Trophoblast cell (in vitro differentiated cells and primary cell): Measurements from ENCODE around the gene DES.

Experiments
- DNase-seq, 2 donors: peaks; one replicate each; pipeline ENCODE4 v3.0.0-alpha.2; 2016
- H2AFZ ChIP-seq: 2 replicates; pipeline ENCODE4 v1.6.1; 2013; ENCODE audit warnings: low read length, moderate library complexity, mild to moderate bottlenecking; ENCODE audit not compliant: insufficient read depth, poor library complexity
- H2AK5ac ChIP-seq: 2 replicates; pipeline ENCODE4 v1.6.1; 2013; ENCODE audit warnings: mild to moderate bottlenecking, low read length
- H2BK120ac ChIP-seq: 2 replicates; pipeline ENCODE4 v1.6.1; 2013; ENCODE audit warnings: low read length, mild to moderate bottlenecking, moderate library complexity; ENCODE audit not compliant: insufficient read depth, poor library complexity
- H2BK12ac ChIP-seq: 2 replicates; pipeline ENCODE4 v1.6.1; 2013; ENCODE audit warnings: mild to moderate bottlenecking, low read length, moderate library complexity
- H2BK5ac ChIP-seq: 2 replicates; pipeline ENCODE4 v1.6.1; 2013; ENCODE audit warnings: low read length, low read depth, moderate library complexity, mild to moderate bottlenecking; ENCODE audit not compliant: poor library complexity
- H3K14ac ChIP-seq: 2 replicates; pipeline ENCODE4 v1.6.1; 2013; ENCODE audit warnings: mild to moderate bottlenecking, low read length
- H3K18ac ChIP-seq: 2 replicates; pipeline ENCODE4 v1.6.1; 2013; ENCODE audit warnings: mild to moderate bottlenecking, low read length
- H3K23ac ChIP-seq: 2 replicates; pipeline ENCODE4 v1.6.1; 2013; ENCODE audit warnings: low read length
- H3K27ac ChIP-seq: 2 replicates; pipeline ENCODE4 v1.5.1; 2013; ENCODE audit warnings: low read depth, mild to moderate bottlenecking, inconsistent platforms, low read length, moderate library complexity
- H3K27me3 ChIP-seq: 2 replicates; pipeline ENCODE4 v1.6.1; 2013; ENCODE audit warnings: inconsistent platforms, mild to moderate bottlenecking, low read length, moderate library complexity; ENCODE audit not compliant: insufficient read depth
- H3K36me3 ChIP-seq, 2 experiments: 1 replicate in 1 of 2; 2 replicates in 1 of 2; pipeline ENCODE4 v1.6.1; 2013; ENCODE audit warnings: low read length in 2 of 2, mild to moderate bottlenecking in 2 of 2, moderate library complexity in 1 of 2; ENCODE audit not compliant: insufficient read depth in 2 of 2, control insufficient read depth in 1 of 2
- H3K4ac ChIP-seq: 2 replicates; pipeline ENCODE4 v1.6.1; 2013; ENCODE audit warnings: low read depth, mild to moderate bottlenecking, low read length, moderate library complexity
- H3K4me1 ChIP-seq, 2 experiments: 1 replicate in 1 of 2; 2 replicates in 1 of 2; pipeline ENCODE4 v1.6.1; 2013; ENCODE audit warnings: low read length in 2 of 2, mild to moderate bottlenecking in 2 of 2, moderate library complexity in 1 of 2; ENCODE audit not compliant: insufficient read depth in 2 of 2, control insufficient read depth in 1 of 2
- H3K4me2 ChIP-seq: 2 replicates; pipeline ENCODE4 v1.6.1; 2013; ENCODE audit warnings: inconsistent platforms, mild to moderate bottlenecking, low read length, moderate library complexity
- H3K4me3 ChIP-seq: 2 replicates; pipeline ENCODE4 v1.5.1; 2013; ENCODE audit warnings: mild to moderate bottlenecking, low read depth, low read length, inconsistent platforms
- H3K79me1 ChIP-seq: one replicate; pipeline ENCODE4 v1.6.1; 2013; ENCODE audit warnings: low read length
- H3K79me2 ChIP-seq: 2 replicates; pipeline ENCODE4 v1.6.1; 2013; ENCODE audit warnings: low read length, mild to moderate bottlenecking; ENCODE audit not compliant: control insufficient read depth, insufficient read depth, poor library complexity
- H3K9ac ChIP-seq: 2 replicates; pipeline ENCODE4 v1.6.1; 2013; ENCODE audit warnings: mild to moderate bottlenecking, low read length
- H3K9me3 ChIP-seq: 2 replicates; pipeline ENCODE4 v1.6.1; 2013; ENCODE audit warnings: low read depth, mild to moderate bottlenecking, control low read depth, inconsistent platforms, low read length; ENCODE audit not compliant: insufficient read depth
- H4K12ac ChIP-seq: 2 replicates; pipeline ENCODE4 v1.6.1; 2013; ENCODE audit warnings: low read depth, mild to moderate bottlenecking, low read length, moderate library complexity
- H4K8ac ChIP-seq: 2 replicates; pipeline ENCODE4 v1.6.1; 2013; ENCODE audit warnings: low read depth, mild to moderate bottlenecking, low read length, moderate library complexity
- H4K91ac ChIP-seq: one replicate; pipeline ENCODE4 v1.6.1; 2013; ENCODE audit warnings: low read depth, mild to moderate bottlenecking, low read length, moderate library complexity
- WGBS: extraction: QIAGEN DNeasy Blood & Tissue Kit; methylation state at CpG from one replicate; pipeline ENCODE4 v1.1.7; 2013; ENCODE audit warnings: missing lambda C conversion rate; ENCODE audit not compliant: insufficient read length, insufficient coverage; ENCODE audit errors: extremely low coverage; 5-methylcytosine and 5-hydroxymethylcytosine counted together

Gene DES

DNA sequence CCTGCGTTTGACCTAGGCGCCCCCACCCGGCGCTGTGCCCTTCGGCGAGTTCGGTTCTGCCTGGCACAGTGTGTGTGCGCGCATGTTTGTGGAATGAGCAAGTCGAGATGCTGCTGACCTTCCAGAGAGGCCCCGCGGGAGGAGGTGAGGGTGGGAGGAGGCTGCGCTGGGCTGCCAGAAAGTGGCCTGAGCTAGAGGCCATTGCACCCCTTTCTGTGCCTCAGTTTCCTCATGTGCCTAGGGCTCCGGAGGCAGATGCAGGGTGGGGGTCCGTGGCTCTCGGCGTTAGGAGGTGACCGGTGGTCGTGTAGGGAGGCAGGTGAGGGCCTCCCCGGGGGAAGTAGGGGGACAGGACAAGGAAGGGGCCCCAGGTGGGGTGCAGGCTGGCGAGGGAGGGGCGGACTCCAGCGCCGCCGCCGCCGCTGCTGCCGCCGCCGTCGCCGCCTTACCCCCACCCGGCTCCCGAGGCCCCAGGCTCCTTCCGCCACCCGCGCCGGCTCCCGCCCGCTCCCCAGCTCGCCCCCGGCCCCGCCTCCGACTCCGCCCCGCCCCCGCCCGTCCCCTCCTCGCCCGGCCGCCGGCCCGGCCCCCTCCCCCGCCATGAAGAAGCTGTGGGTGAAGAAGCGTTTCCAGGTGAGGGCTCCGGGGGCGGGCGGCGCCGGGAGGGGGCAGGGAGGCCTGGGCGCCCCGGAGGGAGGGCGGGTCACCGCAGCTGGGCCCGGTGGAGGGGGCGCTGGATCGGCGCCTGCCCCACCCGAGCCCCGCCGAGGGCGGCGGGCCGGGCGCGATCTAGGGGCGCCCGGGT lies 23.5 kb downstream of the DES start:
- Histone ChIP-seq H3K36me3 (no peaks in the 10 kb centered on the region), H3K4me1 (peaks cover 5 to 6% of the 10 kb centered on the region in 2 experiments), H3K9me3 (no peaks in the 10 kb centered on the region), H2AFZ (peak overlapping the region; percentile 99), H3K23ac (no peak overlapping the region), H3K18ac (peak overlapping the region; percentile 97), H3K79me1 (peaks cover 5% of the 10 kb centered on the region), H3K14ac (peak overlapping the region; percentile 76), H3K4ac (peak overlapping the region; percentile 70), H2BK12ac (peak overlapping the region; percentile 75), H3K9ac (no peak overlapping the region), H2AK5ac (peak overlapping the region; percentile 71), H3K27ac (no peak overlapping the region), H4K91ac (peak overlapping the region; percentile 90), H4K8ac (peak overlapping the region; percentile 92), H2BK120ac (peak overlapping the region; percentile 80), H3K4me2 (peak overlapping the region; percentile 74), H3K4me3 (peak overlapping the region; percentile 69), H4K12ac (peak overlapping the region; percentile 73), H3K27me3 (peaks cover 2% of the 10 kb centered on the region), H3K79me2 (peaks cover 2% of the 10 kb centered on the region), H2BK5ac (no peak overlapping the region)
- no CpG with 5 or more reads among the region's 78 CpGs for WGBS
- DNase-seq: peak; percentile 44 to 51

DNA sequence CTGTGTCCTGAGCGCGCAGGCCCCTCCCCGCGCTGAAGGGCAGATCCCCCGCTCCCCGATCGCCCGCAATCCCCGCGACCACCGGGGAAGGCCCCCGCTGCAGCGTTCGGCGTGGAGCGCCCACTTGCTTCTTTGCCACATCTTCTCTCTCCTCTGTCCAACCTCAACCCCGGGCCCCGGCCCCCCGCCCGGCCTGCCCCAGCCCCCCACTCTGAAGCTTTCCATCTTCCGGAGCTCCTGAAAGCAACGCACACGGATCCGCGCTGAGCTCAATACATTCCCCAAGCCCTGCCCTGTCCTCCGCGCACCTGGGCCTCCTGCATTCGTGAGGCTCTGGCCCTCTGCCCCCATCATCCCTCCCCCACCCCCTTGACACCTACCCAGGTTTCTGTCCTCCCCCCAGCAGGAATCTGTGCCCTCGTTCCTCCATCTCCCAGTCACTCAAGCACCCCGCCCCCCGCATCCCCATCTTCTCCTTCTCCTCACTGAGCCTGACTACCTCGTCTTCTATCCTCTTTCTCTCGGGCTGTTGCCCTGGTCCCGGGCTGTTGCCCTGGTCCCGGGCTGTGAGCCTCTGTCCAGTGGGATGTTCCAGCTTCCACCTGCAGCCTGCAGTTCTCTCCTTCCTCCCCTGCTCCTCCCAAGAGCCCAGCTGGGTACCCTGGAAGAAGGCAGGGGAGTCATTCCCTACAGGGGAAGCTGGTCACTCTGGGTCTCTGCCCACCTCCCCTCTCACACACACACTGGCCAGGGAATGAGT lies 24.3 kb downstream of the DES start:
- Histone ChIP-seq H4K12ac (no peak overlapping the region), H3K36me3 (no peaks in the 10 kb centered on the region), H3K4me2 (peak overlapping the region; percentile 74), H2AFZ (no peak overlapping the region), H3K27me3 (peaks cover 6% of the 10 kb centered on the region), H3K23ac (no peak overlapping the region), H3K4me3 (peak overlapping the region; percentile 69), H3K4ac (no peak overlapping the region), H3K9me3 (no peaks in the 10 kb centered on the region), H4K8ac (peak overlapping the region; percentile 37), H3K79me2 (peaks cover 2% of the 10 kb centered on the region), H3K79me1 (peaks cover 5% of the 10 kb centered on the region), H3K4me1 (peaks cover 6 to 7% of the 10 kb centered on the region in 2 experiments), H4K91ac (peak overlapping the region; percentile 45), H2AK5ac (peak overlapping the region; percentile 14), H3K14ac (no peak overlapping the region), H3K18ac (no peak overlapping the region), H2BK120ac (peak overlapping the region; percentile 29), H2BK12ac (no peak overlapping the region), H3K27ac (no peak overlapping the region), H3K9ac (no peak overlapping the region), H2BK5ac (no peak overlapping the region)
- WGBS: no CpG with 5 or more reads among the region's 35 CpGs
- DNase-seq: peak in 1 of 2 donors; percentile 15

DNA sequence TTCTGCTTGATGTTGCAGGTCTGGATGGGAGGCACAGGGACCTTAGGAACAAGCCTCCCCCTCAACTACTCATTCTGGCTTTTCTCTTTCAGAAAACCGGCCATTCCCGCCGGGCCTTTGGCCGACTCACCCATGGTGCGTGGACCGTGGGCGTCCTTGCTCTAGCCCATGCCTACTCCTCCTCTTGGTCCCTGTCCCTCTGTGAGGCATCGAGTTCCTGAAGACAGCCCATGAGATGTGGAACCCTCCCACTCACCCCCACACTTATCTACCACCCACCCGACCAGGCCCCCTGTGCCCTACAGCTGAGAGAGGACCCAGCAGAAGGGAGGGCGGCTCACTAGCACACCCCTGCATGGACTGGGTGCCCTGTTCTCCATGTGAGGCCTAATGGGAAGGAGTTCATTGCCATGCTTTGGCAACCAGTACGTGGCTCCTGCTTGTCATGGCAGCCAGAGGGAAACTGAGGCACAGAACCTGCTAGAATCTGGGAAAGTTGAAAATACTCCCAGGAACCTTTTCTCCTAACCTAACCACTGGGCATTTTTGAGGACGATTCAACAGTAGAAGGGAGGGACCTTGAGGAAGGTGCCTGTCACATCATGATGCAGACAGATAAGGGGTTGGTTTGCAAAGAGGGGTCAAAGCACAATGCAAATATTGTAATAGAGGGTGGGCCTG lies 25.0 kb downstream of the DES start:
- peaks cover 7 to 8% of the 10 kb centered on the region in 2 experiments for H3K4me1 ChIP-seq
- H2BK12ac ChIP-seq: no peak overlapping the region
- peak overlapping the region; percentile 20 for H3K4me3 ChIP-seq
- no peak overlapping the region for H4K8ac ChIP-seq
- H3K14ac ChIP-seq: no peak overlapping the region
- H3K27ac ChIP-seq: no peak overlapping the region
- H3K9ac ChIP-seq: peak overlapping the region; percentile 11
- H3K79me2 ChIP-seq: peaks cover 2% of the 10 kb centered on the region
- no peak overlapping the region for H3K23ac ChIP-seq
- H4K12ac ChIP-seq: no peak overlapping the region
- no peaks in the 10 kb centered on the region for H3K9me3 ChIP-seq
- peaks cover 5% of the 10 kb centered on the region for H3K79me1 ChIP-seq
- H3K36me3 ChIP-seq: peaks cover 0 to under 1% of the 10 kb centered on the region in 2 experiments
- no peak overlapping the region for H3K4ac ChIP-seq
- H2BK5ac ChIP-seq: no peak overlapping the region
- DNase-seq: no peak
- H4K91ac ChIP-seq: no peak overlapping the region
- H3K27me3 ChIP-seq: peaks cover 13% of the 10 kb centered on the region
- WGBS: no CpG with 5 or more reads among the region's 12 CpGs
- H3K4me2 ChIP-seq: no peak overlapping the region
- H2BK120ac ChIP-seq: no peak overlapping the region
- peak overlapping the region; percentile 14 for H2AK5ac ChIP-seq
- H3K18ac ChIP-seq: no peak overlapping the region
- no peak overlapping the region for H2AFZ ChIP-seq

DNA sequence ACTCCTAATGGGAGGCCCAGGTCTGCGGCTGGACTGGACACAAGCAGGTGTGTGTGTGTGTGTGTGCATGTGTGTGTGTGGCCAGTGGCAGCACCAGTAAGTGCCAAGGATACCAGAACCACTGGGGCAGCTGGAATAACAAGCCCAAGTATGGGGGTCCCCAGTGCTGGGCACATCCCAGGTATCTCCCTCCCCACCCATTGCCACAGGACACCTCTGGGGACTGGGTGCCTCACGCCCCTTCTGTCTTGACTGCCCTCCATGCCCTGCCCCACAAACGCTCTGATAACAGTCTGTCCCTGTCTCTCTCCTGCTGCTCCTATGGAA lies 25.5 kb downstream of the DES start:
- DNase-seq: no peak
- Histone ChIP-seq H3K9ac (no peak overlapping the region), H4K12ac (no peak overlapping the region), H2AK5ac (no peak overlapping the region), H2BK5ac (no peak overlapping the region), H3K79me2 (peaks cover 2% of the 10 kb centered on the region), H3K4me3 (no peak overlapping the region), H3K4me2 (no peak overlapping the region), H3K79me1 (peaks cover 5% of the 10 kb centered on the region), H3K36me3 (peaks cover 0 to 5% of the 10 kb centered on the region in 2 experiments), H3K4me1 (peaks cover 7 to 12% of the 10 kb centered on the region in 2 experiments), H4K91ac (no peak overlapping the region), H3K4ac (no peak overlapping the region), H2BK120ac (no peak overlapping the region), H3K9me3 (no peaks in the 10 kb centered on the region), H3K18ac (no peak overlapping the region), H4K8ac (no peak overlapping the region), H3K14ac (no peak overlapping the region), H3K23ac (no peak overlapping the region), H3K27me3 (peaks cover 18% of the 10 kb centered on the region), H2BK12ac (no peak overlapping the region), H2AFZ (no peak overlapping the region), H3K27ac (no peak overlapping the region)
- WGBS: no CpG with 5 or more reads among the region's 3 CpGs
